C4-2B (cell line): ENCODE data around the gene ZNF70.

Source experiments
- CTCF ChIP-seq: fragments of 450-650 bp; conservative IDR thresholded peaks from 2 replicates; pipeline ENCODE4 v1.5.1; 2017; ENCODE audit warnings: mild to moderate bottlenecking
- ZFX ChIP-seq: fragments of 450-650 bp; IDR thresholded peaks from 2 replicates; pipeline ENCODE4 v1.6.1; 2017

DNA sequence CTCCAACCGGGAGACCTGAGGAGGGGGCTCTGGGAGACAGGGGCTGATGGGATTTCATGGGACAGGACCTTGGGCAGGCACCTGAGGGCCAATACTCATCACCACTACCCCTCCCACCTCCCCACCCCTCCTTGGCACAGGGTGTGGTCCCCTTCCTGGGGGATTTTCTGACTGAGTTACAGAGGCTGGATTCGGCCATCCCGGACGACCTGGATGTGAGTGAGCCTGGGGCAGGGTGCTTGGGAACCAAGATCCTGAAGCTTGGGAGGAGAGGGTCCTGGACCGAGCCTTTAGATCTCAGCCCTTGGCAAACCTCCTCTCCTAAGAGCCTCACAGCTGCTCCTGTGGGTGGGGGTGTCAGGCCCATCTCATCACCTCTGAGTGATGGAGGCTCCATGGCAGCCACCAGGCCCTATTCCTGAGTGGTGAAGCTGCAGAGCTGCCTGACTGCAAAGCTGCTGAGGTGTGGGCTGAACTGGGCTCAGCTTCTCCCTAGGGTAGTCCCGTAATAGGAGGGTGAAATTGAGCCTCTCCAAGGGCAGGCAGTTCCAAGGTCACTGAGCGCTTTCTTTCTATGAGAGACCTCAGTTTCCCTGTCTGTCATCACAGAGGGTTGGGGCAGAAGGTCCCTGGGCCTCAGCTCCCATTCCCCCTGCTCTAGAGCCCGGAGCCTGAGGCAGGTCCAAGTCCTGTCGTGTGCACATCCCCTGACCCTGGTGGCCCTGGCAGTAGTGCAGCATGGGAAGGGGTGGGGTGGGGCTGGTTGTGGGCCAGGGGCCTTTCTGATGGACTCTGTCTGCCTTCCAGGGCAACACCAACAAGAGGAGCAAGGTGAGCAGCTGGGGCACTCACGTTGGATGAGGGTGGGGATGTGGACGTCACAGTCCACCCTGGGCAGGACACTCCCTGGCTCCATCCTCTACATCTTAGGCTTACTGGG is 53.6 kb downstream of the ZNF70 start:
- TF ChIP-seq CTCF, result no peak
- TF ChIP-seq ZFX, result no peak
